Endothelial cell of umbilical vein (primary cell): ENCODE results near the gene KCNV2.

Experiments
- CTCF ChIP-seq, 2 donors: IDR thresholded peaks; 1 replicate in 1 of 2; 2 replicates in 1 of 2; pipeline ENCODE4 v1.5.1; 2011; ENCODE audit warnings: low read length in 2 of 2, mild to moderate bottlenecking in 2 of 2, moderate library complexity in 2 of 2, control low read depth in 1 of 2, inconsistent platforms in 1 of 2, low read depth in 1 of 2; ENCODE audit not compliant: insufficient read depth in 1 of 2; ENCODE audit errors: extremely low read depth in 1 of 2
- EZH2 ChIP-seq: IDR thresholded peaks from 2 replicates; pipeline ENCODE4 v1.6.1; 2012; ENCODE audit warnings: borderline replicate concordance, low read depth, mild to moderate bottlenecking, moderate library complexity, low read length, inconsistent platforms; ENCODE audit not compliant: severe bottlenecking
- JUN ChIP-seq: IDR thresholded peaks from 2 replicates; pipeline ENCODE4 v1.6.1; 2011; ENCODE audit warnings: borderline replicate concordance, low read depth; ENCODE audit not compliant: insufficient read length, insufficient read depth
- MYC ChIP-seq: IDR thresholded peaks from one replicate; pipeline ENCODE4 v1.6.1; 2011; ENCODE audit warnings: mild to moderate bottlenecking, low read depth, low read length
- POLR2A ChIP-seq: IDR thresholded peaks from 2 replicates; pipeline ENCODE4 v1.6.1; 2012; ENCODE audit warnings: low read depth, mild to moderate bottlenecking, control low read depth, low read length
- POLR2AphosphoS5 ChIP-seq: IDR thresholded peaks from 2 replicates; pipeline ENCODE4 v1.6.1; 2012; ENCODE audit warnings: low read depth, mild to moderate bottlenecking, control low read depth, low read length, moderate library complexity; ENCODE audit not compliant: insufficient read depth
- TF ChIP-seq, protein P1 (sequence below): IDR thresholded peaks from 2 replicates; pipeline ENCODE4 v1.6.1; 2011; ENCODE audit not compliant: insufficient read depth, insufficient read length

GRCh38 chr9:2771087-2771486 lies 53.8 kb downstream of the KCNV2 start:
- TF ChIP-seq CTCF (IDR thresholded peaks at IDR 0.05; ENCODE audit: extremely low read depth in 1 of 2, insufficient read depth in 1 of 2, low read depth in 1 of 2, low read length in 2 of 2), result no peak
- no peak for TF ChIP-seq POLR2A
- TF ChIP-seq POLR2AphosphoS5, result no peak
- TF ChIP-seq, protein P1, sequence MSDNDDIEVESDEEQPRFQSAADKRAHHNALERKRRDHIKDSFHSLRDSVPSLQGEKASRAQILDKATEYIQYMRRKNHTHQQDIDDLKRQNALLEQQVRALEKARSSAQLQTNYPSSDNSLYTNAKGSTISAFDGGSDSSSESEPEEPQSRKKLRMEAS, result no peak
- TF ChIP-seq EZH2, result no peak
- TF ChIP-seq JUN, result no peak
- TF ChIP-seq MYC, result no peak
